ENCODE data around the gene CTNNA2. TPM values are rescaled to one million over a fixed set of nuclear protein-coding genes. Genes with fewer than 3 reads are reported as not detected.

CTNNA2 gene
- total and polyA plus RNA-seq, 7 experiments from 2014 or later, result not detected

GRCh38 chr2:80510716-80511115 is 997.9 kb downstream of the CTNNA2 start:
- no peaks in the 10 kb centered on the region for H3K36me3 Mint-ChIP-seq
- ATAC-seq (no peak), DNase-seq (no peak)
- no peaks in the 10 kb centered on the region for H3K4me1 ChIP-seq (ENCODE audit: control insufficient read depth in 2 of 2, insufficient read depth in 2 of 2, low read length in 2 of 2)
- no peaks in the 10 kb centered on the region for H3K27me3 ChIP-seq (ENCODE audit: control insufficient read depth in 2 of 2, insufficient read depth in 2 of 2, low read length in 2 of 2)
- no peak overlapping the region for H3K4me3 ChIP-seq (ENCODE audit: low read length)
- H3K36me3 ChIP-seq (ENCODE audit: control insufficient read depth in 2 of 3, insufficient read depth in 3 of 3, low read length in 3 of 3), result no peaks in the 10 kb centered on the region
- intact Hi-C loops (cut with micrococcal nuclease), result no loop called here
- ChIA-PET POLR2A (no interaction called here), CTCF (no interaction called here)
- H3K9me3 ChIP-seq (ENCODE audit: control insufficient read depth in 2 of 3, low read length in 3 of 3), result no peaks in the 10 kb centered on the region
- peaks cover 0 to 23% (median 7%) of the 10 kb centered on the region in 11 donors for H3K9me3 Mint-ChIP-seq
- H3K27ac ChIP-seq (ENCODE audit: low read depth, low read length), result no peak overlapping the region
- H3K27me3 Mint-ChIP-seq, result no peaks in the 10 kb centered on the region
- no peaks in the 10 kb centered on the region for H3K4me1 Mint-ChIP-seq
- H3K27ac Mint-ChIP-seq, result no peak overlapping the region
- H3K4me3 Mint-ChIP-seq, result no peak overlapping the region

- H3K9me3 Mint-ChIP-seq, result peaks cover 0 to 17% (median 5%) of the 10 kb centered on the region in 11 donors
Observed at GRCh38 chr2:80515964-80516363, 1003.1 kb downstream of the CTNNA2 start.

GRCh38 chr2:80517316-80517715 is 1004.5 kb downstream of the CTNNA2 start:
- no peaks in the 10 kb centered on the region for H3K9me3 ChIP-seq (ENCODE audit: control insufficient read depth in 2 of 3, low read length in 3 of 3)
- Mint-ChIP-seq H3K4me1 (no peaks in the 10 kb centered on the region), H3K4me3 (no peak overlapping the region), H3K27me3 (no peaks in the 10 kb centered on the region), H3K36me3 (no peaks in the 10 kb centered on the region), H3K27ac (no peak overlapping the region), H3K9me3 (peaks cover 0 to 17% (median 5%) of the 10 kb centered on the region in 11 donors)
- no peaks in the 10 kb centered on the region for H3K4me1 ChIP-seq (ENCODE audit: control insufficient read depth in 2 of 2, insufficient read depth in 2 of 2, low read length in 2 of 2)
- no peaks in the 10 kb centered on the region for H3K36me3 ChIP-seq (ENCODE audit: control insufficient read depth in 2 of 3, insufficient read depth in 3 of 3, low read length in 3 of 3)
- no peaks in the 10 kb centered on the region for H3K27me3 ChIP-seq (ENCODE audit: control insufficient read depth in 2 of 2, insufficient read depth in 2 of 2, low read length in 2 of 2)
- no peak overlapping the region for H3K27ac ChIP-seq (ENCODE audit: low read depth, low read length)
- ChIA-PET POLR2A (no interaction called here), CTCF (no interaction called here)
- intact Hi-C loops (cut with micrococcal nuclease), result no loop called here
- ATAC-seq, result no peak
- DNase-seq, result no peak
- no peak overlapping the region for H3K4me3 ChIP-seq (ENCODE audit: low read length)

More at GRCh38 chr2:80515964-80516363, 1003.1 kb downstream of the CTNNA2 start:
- Histone ChIP-seq H3K9me3 (ENCODE audit: control insufficient read depth in 2 of 3, low read length in 3 of 3) (no peaks in the 10 kb centered on the region), H3K4me1 (ENCODE audit: control insufficient read depth in 2 of 2, insufficient read depth in 2 of 2, low read length in 2 of 2) (no peaks in the 10 kb centered on the region), H3K27ac (ENCODE audit: low read depth, low read length) (no peak overlapping the region), H3K36me3 (ENCODE audit: control insufficient read depth in 2 of 3, insufficient read depth in 3 of 3, low read length in 3 of 3) (no peaks in the 10 kb centered on the region), H3K27me3 (ENCODE audit: control insufficient read depth in 2 of 2, insufficient read depth in 2 of 2, low read length in 2 of 2) (no peaks in the 10 kb centered on the region), H3K4me3 (ENCODE audit: low read length) (no peak overlapping the region)
- Mint-ChIP-seq H3K4me1 (no peaks in the 10 kb centered on the region), H3K4me3 (no peak overlapping the region), H3K36me3 (no peaks in the 10 kb centered on the region), H3K27me3 (no peaks in the 10 kb centered on the region), H3K27ac (no peak overlapping the region)
- ChIA-PET CTCF (no interaction called here), POLR2A (no interaction called here)
- ATAC-seq (no peak), DNase-seq (no peak)
- intact Hi-C loops (cut with micrococcal nuclease), result no loop called here

- Mint-ChIP-seq H3K36me3 (no peaks in the 10 kb centered on the region), H3K27me3 (no peaks in the 10 kb centered on the region), H3K4me3 (no peak overlapping the region), H3K9me3 (peaks cover 0 to 14% (median 1%) of the 10 kb centered on the region in 11 donors), H3K4me1 (no peaks in the 10 kb centered on the region), H3K27ac (no peak overlapping the region)
- Histone ChIP-seq H3K9me3 (ENCODE audit: control insufficient read depth in 2 of 3, low read length in 3 of 3) (no peaks in the 10 kb centered on the region), H3K27ac (ENCODE audit: low read depth, low read length) (no peak overlapping the region), H3K27me3 (ENCODE audit: control insufficient read depth in 2 of 2, insufficient read depth in 2 of 2, low read length in 2 of 2) (no peaks in the 10 kb centered on the region), H3K4me1 (ENCODE audit: control insufficient read depth in 2 of 2, insufficient read depth in 2 of 2, low read length in 2 of 2) (no peaks in the 10 kb centered on the region), H3K36me3 (ENCODE audit: control insufficient read depth in 2 of 3, insufficient read depth in 3 of 3, low read length in 3 of 3) (no peaks in the 10 kb centered on the region), H3K4me3 (ENCODE audit: low read length) (no peak overlapping the region)
- ATAC-seq, result no peak
- ChIA-PET CTCF (no interaction called here), POLR2A (no interaction called here)
- no peak for DNase-seq
- intact Hi-C loops (cut with micrococcal nuclease), result no loop called here
Observed at GRCh38 chr2:80519121-80519643, 1006.3 kb downstream of the CTNNA2 start.

GRCh38 chr2:80519699-80520291 is 1006.9 kb downstream of the CTNNA2 start:
- Mint-ChIP-seq H3K36me3 (no peaks in the 10 kb centered on the region), H3K9me3 (peaks cover 0 to 14% (median 1%) of the 10 kb centered on the region in 11 donors), H3K27me3 (no peaks in the 10 kb centered on the region), H3K4me1 (no peaks in the 10 kb centered on the region), H3K27ac (no peak overlapping the region), H3K4me3 (no peak overlapping the region)
- H3K9me3 ChIP-seq (ENCODE audit: control insufficient read depth in 2 of 3, low read length in 3 of 3), result no peaks in the 10 kb centered on the region
- no peak for DNase-seq
- no peak overlapping the region for H3K4me3 ChIP-seq (ENCODE audit: low read length)
- intact Hi-C loops (cut with micrococcal nuclease), result no loop called here
- H3K27me3 ChIP-seq (ENCODE audit: control insufficient read depth in 2 of 2, insufficient read depth in 2 of 2, low read length in 2 of 2), result no peaks in the 10 kb centered on the region
- no peaks in the 10 kb centered on the region for H3K36me3 ChIP-seq (ENCODE audit: control insufficient read depth in 2 of 3, insufficient read depth in 3 of 3, low read length in 3 of 3)
- POLR2A ChIA-PET, result no interaction called here
- no peaks in the 10 kb centered on the region for H3K4me1 ChIP-seq (ENCODE audit: control insufficient read depth in 2 of 2, insufficient read depth in 2 of 2, low read length in 2 of 2)
- no peak for ATAC-seq
- no peak overlapping the region for H3K27ac ChIP-seq (ENCODE audit: low read depth, low read length)
- CTCF ChIA-PET, result no interaction called here

- H3K27ac ChIP-seq (ENCODE audit: low read depth, low read length), result no peak overlapping the region
- peaks cover 0 to 4% (median under 1%) of the 10 kb centered on the region in 11 donors for H3K9me3 Mint-ChIP-seq
- no peak for ATAC-seq
- no peaks in the 10 kb centered on the region for H3K4me1 ChIP-seq (ENCODE audit: control insufficient read depth in 2 of 2, insufficient read depth in 2 of 2, low read length in 2 of 2)
- H3K27ac Mint-ChIP-seq, result no peak overlapping the region
- no peaks in the 10 kb centered on the region for H3K27me3 Mint-ChIP-seq
- no peaks in the 10 kb centered on the region for H3K4me1 Mint-ChIP-seq
- no peaks in the 10 kb centered on the region for H3K27me3 ChIP-seq (ENCODE audit: control insufficient read depth in 2 of 2, insufficient read depth in 2 of 2, low read length in 2 of 2)
- H3K4me3 Mint-ChIP-seq, result no peak overlapping the region
- no peaks in the 10 kb centered on the region for H3K36me3 ChIP-seq (ENCODE audit: control insufficient read depth in 2 of 3, insufficient read depth in 3 of 3, low read length in 3 of 3)
- CTCF ChIA-PET, result no interaction called here
- no peak overlapping the region for H3K4me3 ChIP-seq (ENCODE audit: low read length)
- no peak for DNase-seq
- intact Hi-C loops (cut with micrococcal nuclease), result no loop called here
- POLR2A ChIA-PET, result no interaction called here
- H3K36me3 Mint-ChIP-seq, result no peaks in the 10 kb centered on the region
- no peaks in the 10 kb centered on the region for H3K9me3 ChIP-seq (ENCODE audit: control insufficient read depth in 2 of 3, low read length in 3 of 3)
Observed at GRCh38 chr2:80525152-80525551, 1012.3 kb downstream of the CTNNA2 start.

GRCh38 chr2:80527119-80527518 is 1014.3 kb downstream of the CTNNA2 start:
- Mint-ChIP-seq H3K9me3 (peaks cover 0 to 11% (median 5%) of the 10 kb centered on the region in 11 donors), H3K36me3 (no peaks in the 10 kb centered on the region), H3K4me1 (peaks cover 0 to 2% (median 0%) of the 10 kb centered on the region in 7 donors), H3K27ac (no peak overlapping the region), H3K4me3 (no peak overlapping the region), H3K27me3 (no peaks in the 10 kb centered on the region)
- no peaks in the 10 kb centered on the region for H3K27me3 ChIP-seq (ENCODE audit: control insufficient read depth in 2 of 2, insufficient read depth in 2 of 2, low read length in 2 of 2)
- H3K9me3 ChIP-seq (ENCODE audit: control insufficient read depth in 2 of 3, low read length in 3 of 3), result no peaks in the 10 kb centered on the region
- no peak overlapping the region for H3K4me3 ChIP-seq (ENCODE audit: low read length)
- ChIA-PET POLR2A (no interaction called here), CTCF (no interaction called here)
- DNase-seq (no peak), ATAC-seq (no peak)
- no peaks in the 10 kb centered on the region for H3K4me1 ChIP-seq (ENCODE audit: control insufficient read depth in 2 of 2, insufficient read depth in 2 of 2, low read length in 2 of 2)
- H3K27ac ChIP-seq (ENCODE audit: low read depth, low read length), result no peak overlapping the region
- intact Hi-C loops (cut with micrococcal nuclease), result no loop called here
- no peaks in the 10 kb centered on the region for H3K36me3 ChIP-seq (ENCODE audit: control insufficient read depth in 2 of 3, insufficient read depth in 3 of 3, low read length in 3 of 3)
